Neural cell (in vitro differentiated cells): ENCODE results near the gene PHACTR3. TPM values are rescaled to one million over a fixed set of nuclear protein-coding genes. Genes with fewer than 3 reads are reported as not detected.

Source experiments
- H2AFZ ChIP-seq: fragments of 200-600, 300-800 bp; sonication (generic), shearing (Covaris generic); 2 replicates; pipeline ENCODE4 v1.6.0; 2014; ENCODE audit warnings: low read depth, mild to moderate bottlenecking, antibody characterized with exemption, low read length, moderate library complexity
- H3F3A ChIP-seq: fragments of 200-600 bp; shearing (Covaris generic); 2 replicates; pipeline ENCODE4 v1.6.1; 2016; ENCODE audit warnings: mild to moderate bottlenecking, moderate library complexity, mixed read lengths, antibody characterized with exemption, low read length; ENCODE audit not compliant: insufficient read depth, poor library complexity, severe bottlenecking
- H3K27ac ChIP-seq: fragments of 200-600, 300-800 bp; sonication (generic), shearing (Covaris generic); 2 replicates; pipeline ENCODE4 v1.5.1; 2014; ENCODE audit warnings: mild to moderate bottlenecking, low read length, moderate library complexity
- H3K27me3 ChIP-seq: fragments of 300-800, 200-600 bp; sonication (generic), shearing (Covaris generic); 2 replicates; pipeline ENCODE4 v1.6.0; 2014; ENCODE audit warnings: mild to moderate bottlenecking, low read depth, low read length, moderate library complexity; ENCODE audit not compliant: insufficient read depth
- H3K36me3 ChIP-seq: fragments of 300-800, 200-600 bp; sonication (generic), shearing (Covaris generic); 2 replicates; pipeline ENCODE4 v1.5.1; 2014; ENCODE audit warnings: mild to moderate bottlenecking, antibody characterized with exemption, low read length, moderate library complexity; ENCODE audit not compliant: insufficient read depth
- H3K4me2 ChIP-seq: fragments of 300-800, 200-600 bp; sonication (generic), shearing (Covaris generic); 2 replicates; pipeline ENCODE4 v1.6.0; 2014; ENCODE audit warnings: mild to moderate bottlenecking, low read length
- H3K4me3 ChIP-seq: fragments of 300-800, 200-600 bp; sonication (generic), shearing (Covaris generic); 2 replicates; pipeline ENCODE4 v1.5.1; 2014; ENCODE audit warnings: mild to moderate bottlenecking, low read length, moderate library complexity
- H3K79me2 ChIP-seq: fragments of 200-600 bp; shearing (Covaris generic); replicated peaks from 2 replicates; pipeline ENCODE4 v1.6.0; 2014; ENCODE audit warnings: mild to moderate bottlenecking, low read length, moderate library complexity; ENCODE audit not compliant: insufficient read depth
- H3K9ac ChIP-seq: fragments of 300-800, 200-600 bp; sonication (generic), shearing (Covaris generic); 2 replicates; pipeline ENCODE4 v1.6.1; 2016; ENCODE audit warnings: mild to moderate bottlenecking, low read length, mixed read lengths
- H3K9me2 ChIP-seq: fragments of 200-600 bp; shearing (Covaris generic); 2 replicates; pipeline ENCODE4 v1.6.1; 2016; ENCODE audit warnings: mild to moderate bottlenecking, low read length, mixed read lengths; ENCODE audit not compliant: insufficient read depth
- H3K9me3 ChIP-seq: fragments of 200-600, 300-800 bp; sonication (generic), shearing (Covaris generic); 2 replicates; pipeline ENCODE4 v1.6.1; 2016; ENCODE audit warnings: mild to moderate bottlenecking, mixed run types, low read length, moderate library complexity, mixed read lengths
- H4K20me1 ChIP-seq: fragments of 200-600 bp; shearing (Covaris generic); 2 replicates; pipeline ENCODE4 v1.6.1; 2016; ENCODE audit warnings: mild to moderate bottlenecking, mixed run types; ENCODE audit not compliant: insufficient read depth
- EP300 ChIP-seq: fragments of 450-650 bp; conservative IDR thresholded peaks from 2 replicates; pipeline ENCODE4 v1.6.1; 2014; ENCODE audit warnings: antibody characterized with exemption, mild to moderate bottlenecking, moderate library complexity; ENCODE audit not compliant: poor library complexity, severe bottlenecking
- EZH2 ChIP-seq: fragments of 200-600, 300-800 bp; shearing (Covaris generic), sonication (generic); IDR thresholded peaks from 2 replicates; pipeline ENCODE4 v1.6.1; 2014; ENCODE audit warnings: antibody characterized with exemption, low read length, borderline replicate concordance, mild to moderate bottlenecking; ENCODE audit not compliant: insufficient read depth, poor library complexity, severe bottlenecking
- MXI1 ChIP-seq: fragments of 450-650 bp; conservative IDR thresholded peaks from 2 replicates; pipeline ENCODE4 v1.6.1; 2014; ENCODE audit warnings: antibody characterized with exemption, mild to moderate bottlenecking; ENCODE audit not compliant: poor library complexity, severe bottlenecking
- POLR2AphosphoS5 ChIP-seq: IDR thresholded peaks from 2 replicates; pipeline ENCODE4 v1.6.1; 2012
- RAD21 ChIP-seq: fragments of 450-650 bp; conservative IDR thresholded peaks from 2 replicates; pipeline ENCODE4 v1.6.1; 2014; ENCODE audit warnings: antibody characterized with exemption, mild to moderate bottlenecking, moderate library complexity
- SMC3 ChIP-seq: fragments of 450-650 bp; conservative IDR thresholded peaks from 2 replicates; pipeline ENCODE4 v1.6.1; 2014; ENCODE audit warnings: antibody characterized with exemption, mild to moderate bottlenecking, moderate library complexity; ENCODE audit not compliant: poor library complexity
- TAF1 ChIP-seq: IDR thresholded peaks from 2 replicates; pipeline ENCODE4 v1.6.1; 2012; ENCODE audit warnings: low read depth
- polyA plus RNA-seq: library from polyadenylated mRNA; depleted of rRNA; stranded (reverse); fragments of >200 nt; gene quantifications from 2 replicates; pipeline ENCODE4 v1.2.3, GENCODE V29; 2014
- TF ChIP-seq, protein P1 (sequence below): fragments of 450-650 bp; IDR thresholded peaks from 2 replicates; pipeline ENCODE4 v1.5.1; 2014; ENCODE audit warnings: antibody characterized with exemption, mild to moderate bottlenecking, moderate library complexity; ENCODE audit not compliant: poor library complexity, severe bottlenecking
- TF ChIP-seq, protein P2 (sequence below): IDR thresholded peaks from 2 replicates; pipeline ENCODE4 v1.6.1; 2012; ENCODE audit warnings: borderline replicate concordance

PHACTR3 gene
- polyA plus RNA-seq, 1 donor from 2014 or later, result 1.3 TPM

DNA sequence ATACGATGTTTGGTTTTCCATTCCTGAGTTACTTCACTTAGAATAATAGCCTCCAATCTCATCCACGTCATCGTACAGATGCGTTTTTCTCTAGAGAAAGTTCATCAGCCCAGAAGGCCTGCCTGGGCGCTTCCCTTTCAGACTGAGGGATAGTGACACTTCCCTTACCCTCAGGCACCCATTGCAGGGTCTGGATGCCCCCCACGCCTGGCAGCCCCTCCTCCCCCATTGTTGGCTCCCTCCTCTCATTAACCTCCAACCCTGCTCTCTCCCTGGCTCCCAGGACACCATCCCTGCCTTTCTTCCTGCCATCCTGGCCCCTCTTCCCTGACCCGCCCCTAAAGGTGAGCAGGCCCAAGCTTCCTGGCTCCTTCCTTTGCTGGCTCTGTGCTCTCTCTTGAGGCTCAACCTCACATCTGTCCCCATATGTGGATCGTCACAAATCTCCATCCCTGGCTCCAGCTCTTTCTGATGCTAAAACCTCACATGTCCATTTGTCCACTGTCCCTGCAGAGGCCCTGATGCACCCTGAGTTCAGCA lies 183.9 kb downstream of the PHACTR3 start:
- Histone ChIP-seq H3K4me2 (no peak overlapping the region), H3K9me3 (peaks cover 8% of the 10 kb centered on the region), H3F3A (no peaks in the 10 kb centered on the region), H3K9me2 (no peaks in the 10 kb centered on the region), H3K27me3 (no peaks in the 10 kb centered on the region), H3K79me2 (no peaks in the 10 kb centered on the region), H3K27ac (no peak overlapping the region), H3K36me3 (no peaks in the 10 kb centered on the region), H2AFZ (no peak overlapping the region), H3K9ac (no peak overlapping the region), H3K4me3 (no peak overlapping the region), H4K20me1 (no peaks in the 10 kb centered on the region)
- no peak for TF ChIP-seq POLR2AphosphoS5

DNA sequence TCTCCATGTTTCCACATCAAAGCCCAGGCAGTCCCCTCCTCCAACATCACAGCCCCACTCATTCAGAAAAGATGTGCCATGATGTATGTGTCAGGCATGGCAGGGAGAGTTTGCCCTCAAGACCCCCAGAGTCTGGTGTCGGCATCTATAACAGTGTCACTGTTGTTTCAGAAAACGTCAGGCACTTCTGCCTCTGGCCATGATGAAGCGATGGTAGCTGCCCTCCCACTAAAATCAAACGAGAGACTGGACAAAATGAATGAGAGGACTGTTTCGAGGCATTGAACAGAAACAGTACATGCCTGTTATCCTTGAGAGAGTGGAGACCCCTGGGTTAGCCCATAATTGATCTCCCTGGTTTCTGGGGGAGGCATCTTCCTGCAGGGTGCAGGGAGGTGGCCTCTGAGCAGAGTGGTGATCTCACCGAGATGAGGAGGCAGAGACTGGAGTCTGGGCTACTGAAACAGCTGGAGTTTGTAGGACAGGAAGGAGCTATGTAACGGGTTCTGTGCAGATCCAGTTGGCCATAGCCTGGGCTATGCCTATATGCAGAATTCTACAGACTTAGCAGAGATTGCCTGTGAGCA lies 184.6 kb downstream of the PHACTR3 start:
- no peak overlapping the region for H3K27ac ChIP-seq
- H3K36me3 ChIP-seq, result no peaks in the 10 kb centered on the region
- no peak overlapping the region for H3K4me2 ChIP-seq
- no peaks in the 10 kb centered on the region for H4K20me1 ChIP-seq
- no peaks in the 10 kb centered on the region for H3F3A ChIP-seq
- no peaks in the 10 kb centered on the region for H3K27me3 ChIP-seq
- H3K9me3 ChIP-seq, result peaks cover 8% of the 10 kb centered on the region
- no peaks in the 10 kb centered on the region for H3K79me2 ChIP-seq
- no peak overlapping the region for H3K4me3 ChIP-seq
- H2AFZ ChIP-seq, result no peak overlapping the region
- H3K9me2 ChIP-seq, result no peaks in the 10 kb centered on the region
- no peak for TF ChIP-seq SMC3
- no peak for TF ChIP-seq TAF1
- TF ChIP-seq, protein P1, sequence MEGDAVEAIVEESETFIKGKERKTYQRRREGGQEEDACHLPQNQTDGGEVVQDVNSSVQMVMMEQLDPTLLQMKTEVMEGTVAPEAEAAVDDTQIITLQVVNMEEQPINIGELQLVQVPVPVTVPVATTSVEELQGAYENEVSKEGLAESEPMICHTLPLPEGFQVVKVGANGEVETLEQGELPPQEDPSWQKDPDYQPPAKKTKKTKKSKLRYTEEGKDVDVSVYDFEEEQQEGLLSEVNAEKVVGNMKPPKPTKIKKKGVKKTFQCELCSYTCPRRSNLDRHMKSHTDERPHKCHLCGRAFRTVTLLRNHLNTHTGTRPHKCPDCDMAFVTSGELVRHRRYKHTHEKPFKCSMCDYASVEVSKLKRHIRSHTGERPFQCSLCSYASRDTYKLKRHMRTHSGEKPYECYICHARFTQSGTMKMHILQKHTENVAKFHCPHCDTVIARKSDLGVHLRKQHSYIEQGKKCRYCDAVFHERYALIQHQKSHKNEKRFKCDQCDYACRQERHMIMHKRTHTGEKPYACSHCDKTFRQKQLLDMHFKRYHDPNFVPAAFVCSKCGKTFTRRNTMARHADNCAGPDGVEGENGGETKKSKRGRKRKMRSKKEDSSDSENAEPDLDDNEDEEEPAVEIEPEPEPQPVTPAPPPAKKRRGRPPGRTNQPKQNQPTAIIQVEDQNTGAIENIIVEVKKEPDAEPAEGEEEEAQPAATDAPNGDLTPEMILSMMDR, result no peak
- no peak for TF ChIP-seq EP300
- no peak for TF ChIP-seq POLR2AphosphoS5
- TF ChIP-seq MXI1, result no peak
- H3K9ac ChIP-seq, result no peak overlapping the region

DNA sequence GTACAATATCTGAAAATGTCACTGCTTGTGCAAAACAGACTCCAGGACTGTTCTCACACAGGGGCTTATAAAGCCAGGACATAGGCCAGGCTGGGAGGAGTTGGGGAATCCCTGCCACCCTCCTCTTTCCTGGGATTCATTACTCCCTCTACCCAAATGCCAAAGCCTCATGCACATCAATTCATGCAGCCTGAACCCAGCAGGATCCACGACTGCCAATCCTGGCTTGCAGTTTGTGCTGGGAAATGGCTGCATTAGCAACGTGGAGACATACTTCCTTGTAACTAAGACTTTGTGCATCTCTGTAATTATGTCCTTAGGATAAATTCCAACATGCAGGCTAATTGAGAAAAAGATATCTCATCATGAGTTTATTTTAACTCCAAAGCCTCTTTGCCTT lies 185.3 kb downstream of the PHACTR3 start:
- Histone ChIP-seq H3K27ac (no peak overlapping the region), H3F3A (no peaks in the 10 kb centered on the region), H4K20me1 (no peaks in the 10 kb centered on the region), H3K4me2 (no peak overlapping the region), H3K79me2 (no peaks in the 10 kb centered on the region), H3K4me3 (no peak overlapping the region), H2AFZ (no peak overlapping the region), H3K9me3 (peaks cover 8% of the 10 kb centered on the region), H3K27me3 (no peaks in the 10 kb centered on the region), H3K9me2 (no peaks in the 10 kb centered on the region), H3K9ac (no peak overlapping the region), H3K36me3 (no peaks in the 10 kb centered on the region)
- TF ChIP-seq RAD21, result no peak
- TF ChIP-seq EP300, result no peak
- no peak for TF ChIP-seq POLR2AphosphoS5
- TF ChIP-seq SMC3, result no peak
- TF ChIP-seq MXI1, result no peak
- TF ChIP-seq EZH2, result no peak
- TF ChIP-seq, protein P2, sequence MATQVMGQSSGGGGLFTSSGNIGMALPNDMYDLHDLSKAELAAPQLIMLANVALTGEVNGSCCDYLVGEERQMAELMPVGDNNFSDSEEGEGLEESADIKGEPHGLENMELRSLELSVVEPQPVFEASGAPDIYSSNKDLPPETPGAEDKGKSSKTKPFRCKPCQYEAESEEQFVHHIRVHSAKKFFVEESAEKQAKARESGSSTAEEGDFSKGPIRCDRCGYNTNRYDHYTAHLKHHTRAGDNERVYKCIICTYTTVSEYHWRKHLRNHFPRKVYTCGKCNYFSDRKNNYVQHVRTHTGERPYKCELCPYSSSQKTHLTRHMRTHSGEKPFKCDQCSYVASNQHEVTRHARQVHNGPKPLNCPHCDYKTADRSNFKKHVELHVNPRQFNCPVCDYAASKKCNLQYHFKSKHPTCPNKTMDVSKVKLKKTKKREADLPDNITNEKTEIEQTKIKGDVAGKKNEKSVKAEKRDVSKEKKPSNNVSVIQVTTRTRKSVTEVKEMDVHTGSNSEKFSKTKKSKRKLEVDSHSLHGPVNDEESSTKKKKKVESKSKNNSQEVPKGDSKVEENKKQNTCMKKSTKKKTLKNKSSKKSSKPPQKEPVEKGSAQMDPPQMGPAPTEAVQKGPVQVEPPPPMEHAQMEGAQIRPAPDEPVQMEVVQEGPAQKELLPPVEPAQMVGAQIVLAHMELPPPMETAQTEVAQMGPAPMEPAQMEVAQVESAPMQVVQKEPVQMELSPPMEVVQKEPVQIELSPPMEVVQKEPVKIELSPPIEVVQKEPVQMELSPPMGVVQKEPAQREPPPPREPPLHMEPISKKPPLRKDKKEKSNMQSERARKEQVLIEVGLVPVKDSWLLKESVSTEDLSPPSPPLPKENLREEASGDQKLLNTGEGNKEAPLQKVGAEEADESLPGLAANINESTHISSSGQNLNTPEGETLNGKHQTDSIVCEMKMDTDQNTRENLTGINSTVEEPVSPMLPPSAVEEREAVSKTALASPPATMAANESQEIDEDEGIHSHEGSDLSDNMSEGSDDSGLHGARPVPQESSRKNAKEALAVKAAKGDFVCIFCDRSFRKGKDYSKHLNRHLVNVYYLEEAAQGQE, result no peak
- TF ChIP-seq, protein P1, result no peak
- TF ChIP-seq TAF1, result no peak
